HG03521 (cell line): ENCODE results near the gene DMRT1.
"Not testable (repeated sequence)": the region's sequence is repeated elsewhere in the genome, so short reads cannot be mapped to it uniquely, and the experiment has no call there.

Experiments
- ATAC-seq: cut with Tn5 transposase; IDR thresholded peaks from one replicate; pipeline ENCODE4 v1.9.1; 2021; ENCODE audit warnings: mild to moderate bottlenecking, moderate library complexity; ENCODE audit not compliant: unreplicated experiment

Gene DMRT1

DNA sequence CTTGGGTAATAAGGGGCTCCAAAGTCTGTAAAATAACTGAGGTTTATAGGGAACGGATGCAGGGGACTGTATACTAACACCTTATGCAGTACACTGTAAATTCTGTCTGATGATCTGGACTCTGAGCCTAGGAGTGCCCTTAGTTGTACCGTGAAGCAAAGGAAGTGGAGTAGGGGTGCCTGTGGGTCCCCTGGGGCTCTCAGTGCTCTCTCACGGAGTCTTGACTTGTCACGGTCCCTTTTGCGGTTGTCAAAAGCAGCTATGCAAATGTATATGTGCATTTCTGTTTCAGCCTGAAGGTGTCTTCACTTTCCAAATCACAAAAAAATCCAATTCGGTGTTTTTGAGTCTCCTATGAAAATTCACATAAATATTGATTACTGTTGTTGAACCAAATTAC is 17.8 kb downstream of the DMRT1 start:
- peak; percentile 100 for ATAC-seq

DNA sequence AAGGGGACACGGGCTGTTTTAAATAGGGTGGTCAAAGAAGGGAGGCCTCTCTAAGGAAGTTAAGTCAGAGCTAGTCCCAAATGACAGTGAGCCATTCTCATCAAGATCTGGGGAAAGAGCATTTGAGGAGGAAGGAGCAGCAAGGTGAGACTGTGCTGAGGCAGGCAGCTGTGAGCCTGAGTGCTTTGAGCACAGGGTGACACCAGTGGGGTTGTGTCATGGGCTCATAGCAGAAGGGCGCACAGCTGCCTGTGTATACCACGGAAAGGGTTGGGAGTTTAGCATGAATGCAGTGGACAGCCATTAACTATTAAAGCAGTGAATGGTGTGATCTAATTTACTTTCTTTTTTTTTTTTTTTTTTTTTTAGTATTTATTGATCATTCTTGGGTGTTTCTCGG is 19.2 kb downstream of the DMRT1 start:
- ATAC-seq: no peak

DNA sequence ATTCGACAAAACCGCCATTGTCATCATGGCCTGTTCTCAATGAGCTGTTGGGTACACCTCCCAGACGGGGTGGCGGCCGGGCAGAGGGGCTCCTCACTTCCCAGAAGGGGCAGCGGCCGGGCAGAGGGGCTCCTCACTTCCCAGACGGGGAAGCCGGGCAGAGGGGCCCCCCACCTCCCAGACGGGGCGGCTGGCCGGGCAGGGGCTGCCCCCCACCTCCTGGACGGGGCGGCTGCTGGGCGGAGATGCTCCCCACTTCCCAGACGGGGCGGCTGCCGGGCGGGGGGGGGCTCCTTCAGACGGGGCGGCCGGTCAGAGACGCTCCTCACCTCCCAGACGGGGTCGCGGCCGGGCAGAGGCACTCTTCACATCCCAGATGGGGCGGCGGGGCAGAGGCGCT is 20.0 kb downstream of the DMRT1 start:
- not testable (repeated sequence) for ATAC-seq

DNA sequence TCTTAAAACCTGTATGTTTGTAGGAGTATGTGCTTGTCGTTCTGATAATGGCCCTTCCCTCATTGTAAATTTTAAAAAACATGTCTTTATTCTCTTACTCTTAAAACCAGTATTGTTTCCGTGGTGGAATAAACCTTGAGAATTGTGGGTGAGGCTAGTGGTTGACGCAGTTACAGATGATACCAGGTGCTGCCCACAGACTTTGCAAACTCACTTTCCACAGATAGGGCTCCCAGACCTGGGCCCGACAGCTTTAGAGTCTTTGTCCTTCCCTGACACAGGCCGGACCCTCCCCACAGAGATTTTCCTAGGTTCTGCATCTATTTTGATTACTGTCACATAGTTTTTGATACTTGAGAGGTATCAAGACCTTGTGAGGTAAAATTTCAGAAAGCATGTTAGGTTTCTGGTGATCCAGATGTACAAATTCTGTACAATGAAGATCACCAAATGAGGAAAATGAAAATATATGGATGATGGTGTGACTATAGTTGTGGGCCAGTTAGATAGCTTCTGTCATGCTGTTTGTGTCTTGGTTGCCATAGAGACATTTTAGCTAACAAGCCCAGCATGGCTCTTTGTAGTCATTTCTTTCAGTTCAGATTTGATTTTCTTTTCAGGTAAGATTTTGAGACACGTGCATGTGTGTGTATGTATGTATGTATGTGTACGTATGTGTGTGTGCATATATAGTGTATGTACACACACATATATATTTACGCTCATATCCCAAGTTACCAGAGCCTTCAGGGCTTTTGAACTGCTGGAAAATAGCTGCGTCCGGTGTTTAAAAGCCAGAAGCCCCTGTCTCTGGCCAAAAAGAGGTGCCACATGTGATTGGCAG is 33.8 kb downstream of the DMRT1 start:
- ATAC-seq: no peak

DNA sequence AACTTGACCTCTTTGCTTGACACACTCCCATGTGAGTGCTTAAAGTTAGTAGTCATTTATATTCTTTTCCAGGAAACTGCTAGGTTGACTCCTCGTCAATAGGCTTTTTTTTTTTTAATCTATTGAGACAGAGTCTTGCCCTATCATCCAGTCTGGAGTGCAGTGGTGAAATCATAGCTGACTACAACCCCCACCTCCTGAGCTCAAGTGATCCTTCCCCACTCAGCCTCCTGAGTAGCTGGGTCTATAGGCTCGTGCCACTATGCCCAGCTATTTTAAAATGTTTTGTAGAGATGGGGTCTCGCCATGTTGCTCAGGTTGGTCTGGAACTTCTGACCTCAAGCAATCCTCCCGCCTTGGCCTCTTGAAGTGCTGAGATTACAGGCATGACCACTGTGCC is 34.9 kb downstream of the DMRT1 start:
- no peak for ATAC-seq

DNA sequence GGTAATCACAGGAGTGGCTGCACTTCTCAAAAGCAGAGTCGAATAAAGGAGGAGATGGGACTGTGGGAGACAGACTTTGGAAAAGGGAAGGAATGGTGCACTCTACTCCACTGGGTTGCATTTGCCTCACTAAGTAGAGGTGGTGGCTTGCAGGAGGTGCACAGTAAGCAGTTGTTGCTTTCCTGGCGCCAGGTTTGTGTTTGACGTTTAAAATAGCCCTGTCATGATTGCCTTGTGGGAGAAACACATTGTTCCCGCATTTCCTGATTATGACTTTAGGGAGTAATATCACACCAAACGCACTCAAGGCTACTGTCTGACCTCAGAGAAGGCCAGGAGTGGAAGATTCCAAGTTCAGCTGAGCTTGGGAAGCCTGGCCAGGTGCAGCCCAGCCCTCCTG is 36.7 kb downstream of the DMRT1 start:
- ATAC-seq: no peak

DNA sequence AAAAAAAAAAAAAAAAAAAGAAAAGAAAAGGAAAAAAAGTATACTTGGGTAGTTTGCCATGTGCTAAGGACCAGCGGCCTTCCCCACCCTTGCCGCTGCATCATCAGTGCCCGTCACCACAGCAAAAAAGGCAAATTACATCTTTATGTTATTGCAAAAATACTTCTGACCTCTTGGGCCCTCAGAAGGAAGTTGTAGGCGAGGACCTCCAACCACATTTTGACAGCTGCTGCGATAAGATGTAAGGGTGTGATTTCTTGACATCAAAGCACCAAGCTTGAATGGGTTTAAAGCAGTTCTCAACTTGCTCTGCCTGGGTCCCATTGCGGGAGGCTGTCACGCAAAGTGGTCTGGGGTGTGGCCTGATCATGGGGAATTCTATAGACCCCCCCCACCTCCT is 39.2 kb downstream of the DMRT1 start:
- no peak for ATAC-seq

DNA sequence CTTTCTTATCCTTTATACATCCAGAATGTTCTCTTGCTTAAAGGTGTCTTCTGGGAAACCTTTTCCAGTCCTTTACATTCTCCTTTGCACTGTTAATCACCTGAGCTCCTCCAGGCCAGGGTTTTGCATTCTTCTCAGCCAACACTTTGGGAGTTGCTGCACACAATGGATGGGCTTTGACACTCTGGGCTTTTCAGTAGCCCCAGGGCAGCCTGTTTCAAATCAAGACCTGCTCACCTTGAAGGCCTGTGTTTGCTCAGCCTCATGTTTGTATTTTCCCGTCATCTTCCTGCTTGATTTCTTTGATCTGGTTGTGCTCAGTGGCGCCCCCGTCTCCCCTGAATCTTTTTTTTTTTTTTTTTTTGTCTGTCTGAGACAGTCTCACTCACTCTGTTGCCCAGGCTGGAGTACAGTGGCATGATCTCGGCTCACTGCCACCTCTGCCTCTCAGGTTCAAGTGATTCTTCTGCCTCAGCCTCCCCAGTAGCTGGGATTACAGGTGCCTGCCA is 41.0 kb downstream of the DMRT1 start:
- ATAC-seq: no peak

DNA sequence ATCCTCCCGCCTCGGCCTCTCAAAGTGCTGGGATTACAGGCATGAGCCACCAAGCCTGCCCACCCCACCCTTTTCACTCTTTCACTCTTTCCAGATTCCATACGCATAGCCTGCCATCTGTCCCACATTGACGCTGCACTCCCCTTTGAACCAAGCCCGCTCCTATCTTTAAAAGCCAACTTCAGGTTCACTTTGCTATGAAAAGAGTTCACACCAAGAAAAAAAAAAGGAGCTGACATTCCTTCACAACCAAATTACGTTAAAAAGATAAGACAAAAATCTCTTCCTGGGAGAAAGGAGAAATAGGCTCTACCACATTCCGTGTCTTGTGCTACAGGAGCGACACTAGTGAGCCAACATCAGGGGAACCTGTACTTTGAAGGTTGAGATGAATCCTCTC is 41.5 kb downstream of the DMRT1 start:
- ATAC-seq: no peak

DNA sequence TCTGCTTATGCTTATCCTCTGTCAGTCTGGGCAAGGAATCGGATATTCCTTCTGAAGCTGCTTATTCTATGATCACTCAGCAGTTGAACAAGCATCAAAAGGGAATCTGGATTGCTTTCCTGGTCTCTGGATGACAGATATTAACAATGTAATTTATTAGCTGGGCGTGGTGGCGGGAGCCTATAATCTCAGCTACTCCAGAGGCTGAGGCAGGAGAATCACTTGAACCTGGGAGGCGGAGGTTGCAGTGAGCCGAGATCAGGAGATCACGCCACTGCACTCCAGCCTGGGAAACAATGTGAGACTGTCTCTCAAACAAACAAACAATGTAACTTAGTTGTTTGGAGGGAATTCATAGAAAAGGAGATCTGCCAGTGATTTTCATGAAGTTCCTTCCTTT is 45.4 kb downstream of the DMRT1 start:
- ATAC-seq: no peak

DNA sequence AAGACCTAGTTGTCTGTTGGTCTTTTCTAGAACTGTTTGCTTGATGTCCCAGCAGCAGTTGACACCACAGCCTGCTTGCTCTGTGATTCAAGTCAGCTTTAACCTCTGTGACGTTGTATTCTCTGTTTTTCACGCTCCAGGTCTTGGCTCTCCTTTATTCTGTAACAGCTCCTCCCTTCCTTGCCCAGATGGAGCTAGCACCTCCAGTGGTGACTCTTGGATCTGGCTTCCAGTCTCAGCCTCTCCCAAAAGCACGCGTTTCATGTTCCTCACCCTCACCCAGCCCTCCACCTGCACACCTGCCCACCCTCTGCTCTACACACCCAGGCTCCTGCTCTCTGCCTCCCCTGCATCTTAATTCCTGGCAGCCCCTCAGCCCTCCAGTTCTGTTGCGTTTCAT is 50.6 kb downstream of the DMRT1 start:
- no peak for ATAC-seq

DNA sequence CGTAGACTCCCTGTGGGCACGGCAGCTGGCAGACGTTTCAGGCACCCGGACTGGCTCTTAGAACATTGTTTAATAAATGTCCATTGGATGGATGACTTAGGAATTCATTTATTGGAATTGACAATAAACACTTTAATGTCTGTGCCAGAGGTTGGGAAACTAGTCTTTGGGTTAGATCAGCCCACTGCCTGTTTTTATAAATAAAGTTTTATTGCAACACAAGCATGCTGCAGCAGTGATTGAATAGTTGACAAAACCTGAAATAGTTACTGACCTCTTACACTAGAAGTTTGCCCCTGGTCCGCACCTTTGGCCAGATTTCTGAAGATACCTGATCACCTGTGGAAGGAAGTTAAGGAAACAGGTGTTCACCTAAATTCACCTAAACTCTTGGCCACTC is 51.6 kb downstream of the DMRT1 start:
- no peak for ATAC-seq

DNA sequence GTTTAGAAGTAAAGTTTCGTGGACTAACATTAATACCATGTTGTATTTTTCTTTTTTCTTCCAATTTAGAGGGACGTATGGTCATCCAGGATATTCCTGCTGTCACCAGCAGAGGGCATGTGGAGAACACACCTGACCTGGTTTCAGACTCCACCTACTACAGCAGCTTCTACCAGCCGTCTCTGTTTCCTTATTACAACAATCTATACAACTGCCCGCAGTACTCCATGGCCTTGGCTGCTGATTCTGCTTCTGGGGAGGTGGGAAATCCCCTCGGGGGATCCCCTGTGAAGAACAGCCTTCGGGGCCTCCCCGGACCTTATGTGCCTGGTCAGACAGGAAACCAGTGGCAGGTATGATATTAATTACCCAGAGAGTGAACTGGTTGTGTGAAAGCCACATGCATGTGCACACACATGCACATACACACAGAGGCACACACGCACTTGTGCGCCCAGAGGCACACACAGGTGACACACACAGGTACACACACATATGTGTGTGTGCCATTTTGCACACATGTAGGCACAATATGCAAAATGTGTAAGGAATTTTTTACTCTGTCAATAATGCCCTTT is 52.4 kb downstream of the DMRT1 start:
- peak; percentile 97 for ATAC-seq

DNA sequence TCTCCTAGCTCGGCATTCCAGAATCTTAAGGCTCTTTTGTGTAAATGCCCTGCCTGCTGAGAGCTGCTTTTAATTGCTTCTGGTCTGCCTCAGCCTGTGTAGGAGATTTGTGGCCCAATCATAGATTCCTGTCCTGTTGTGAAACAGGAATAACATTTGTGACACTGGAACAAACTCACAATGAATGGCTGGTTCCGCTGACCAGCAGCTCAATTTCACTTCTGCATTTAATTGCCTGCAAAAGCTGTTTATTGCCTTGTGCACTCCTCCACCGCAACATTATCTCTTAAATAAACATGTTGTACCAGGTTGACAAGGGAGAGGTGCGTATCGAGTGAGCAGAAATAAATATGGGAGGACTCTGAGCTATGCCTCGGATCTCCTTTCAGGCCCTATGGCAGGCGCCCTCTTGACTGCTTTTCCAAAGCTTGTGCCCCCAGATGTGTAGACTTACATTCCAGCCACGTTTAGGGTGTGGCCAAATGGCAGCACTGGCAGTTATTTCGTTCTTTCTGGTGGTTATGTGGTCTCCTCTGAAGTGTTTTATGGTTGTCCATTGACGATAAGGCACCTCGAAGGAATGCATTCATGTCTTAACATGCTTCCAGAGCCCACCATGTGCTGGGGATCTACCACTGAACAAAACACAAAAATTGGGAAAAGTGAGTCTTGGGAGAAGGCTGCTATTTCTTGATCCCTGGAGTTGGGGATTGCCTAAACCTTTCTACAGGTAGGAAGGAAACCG is 58.1 kb downstream of the DMRT1 start:
- ATAC-seq: no peak

DNA sequence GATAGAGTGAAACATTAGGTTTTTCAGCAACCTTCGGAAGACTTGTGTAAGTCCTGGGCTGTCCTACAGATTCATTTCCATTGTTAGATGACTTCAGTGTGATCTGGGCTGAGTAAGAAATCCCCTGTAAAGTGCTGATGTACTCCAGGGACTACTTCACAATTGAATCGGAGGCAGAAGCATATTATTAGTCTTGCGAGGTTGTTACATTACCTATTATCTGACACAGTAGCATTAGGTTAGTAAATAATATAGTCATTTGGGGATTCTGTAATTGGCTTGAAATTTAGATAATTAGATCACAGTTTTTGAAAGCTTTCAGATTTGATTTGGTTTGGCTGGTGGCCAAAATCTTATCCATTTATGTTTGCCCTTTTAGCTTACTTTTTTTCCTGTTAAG is 62.4 kb downstream of the DMRT1 start:
- ATAC-seq: no peak

DNA sequence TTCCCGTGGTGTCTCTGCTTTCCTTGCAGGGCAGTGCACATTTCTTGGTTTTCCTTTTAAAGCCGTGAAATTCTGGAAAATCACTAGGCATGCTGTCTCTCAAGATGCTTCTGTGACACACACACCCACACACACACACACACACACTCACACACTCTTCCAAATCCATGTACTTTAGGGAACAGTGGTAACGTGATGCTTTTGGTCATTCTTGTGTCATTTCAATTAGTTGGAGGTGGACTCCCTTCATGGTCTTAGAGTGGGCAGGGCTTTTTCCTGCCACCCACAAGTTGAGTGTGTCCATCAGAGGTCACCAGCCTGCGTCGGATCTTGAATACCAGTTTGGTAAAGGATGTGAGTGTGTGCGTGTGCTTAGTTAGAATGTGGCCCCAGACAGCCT is 64.4 kb downstream of the DMRT1 start:
- no peak for ATAC-seq

DNA sequence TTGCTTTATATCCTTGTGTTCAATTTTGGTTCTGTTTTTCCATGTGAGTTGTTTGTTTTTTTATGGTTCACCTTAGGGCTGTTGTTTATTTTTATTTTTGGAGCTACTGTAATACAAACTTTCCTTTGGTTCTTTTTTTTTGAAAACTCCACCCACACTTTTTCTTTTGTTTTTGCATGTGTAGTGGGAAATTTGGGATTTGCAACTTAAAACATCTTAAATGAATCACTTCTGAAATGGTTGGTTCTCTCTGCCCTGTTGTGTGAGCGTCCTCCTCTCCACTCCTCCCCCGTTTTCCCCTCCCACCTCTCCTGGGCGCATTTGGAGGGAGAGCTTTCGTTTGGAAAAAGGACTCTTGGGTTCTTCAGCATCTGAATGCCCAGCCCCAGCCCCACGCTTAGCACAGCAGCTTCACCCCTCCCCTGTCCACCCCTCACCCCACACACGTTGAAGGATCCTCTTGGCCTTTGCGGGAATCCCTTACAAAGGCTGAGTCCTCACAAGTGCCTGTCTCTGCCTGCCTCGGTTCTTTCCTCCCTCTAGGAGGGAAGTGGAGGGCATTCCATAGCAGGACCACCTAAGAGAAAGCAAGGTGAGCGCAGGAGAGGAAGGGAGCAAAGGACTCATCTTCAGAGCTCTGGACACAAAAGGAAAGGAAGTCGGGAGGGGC is 67.2 kb downstream of the DMRT1 start:
- no peak for ATAC-seq

DNA sequence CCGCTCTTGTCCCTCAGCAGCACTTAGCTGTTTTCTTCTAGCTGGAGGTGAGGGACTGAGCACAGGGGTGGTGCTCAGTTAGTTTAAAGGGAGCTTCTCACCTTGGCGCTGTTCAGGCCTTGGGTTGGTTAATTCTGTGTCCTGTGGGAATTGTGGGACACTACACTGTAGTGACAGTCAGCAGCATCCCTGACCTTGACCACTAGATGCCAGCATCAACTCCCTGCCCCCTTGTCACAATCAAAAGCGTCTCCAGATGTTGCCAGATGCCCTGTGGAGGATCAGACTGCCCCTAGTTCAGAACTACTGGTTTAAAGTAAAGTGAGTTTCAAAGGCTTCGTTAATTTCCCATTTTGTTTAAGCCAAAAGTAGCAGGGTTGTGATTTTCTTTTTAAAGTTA is 69.5 kb downstream of the DMRT1 start:
- no peak for ATAC-seq

DNA sequence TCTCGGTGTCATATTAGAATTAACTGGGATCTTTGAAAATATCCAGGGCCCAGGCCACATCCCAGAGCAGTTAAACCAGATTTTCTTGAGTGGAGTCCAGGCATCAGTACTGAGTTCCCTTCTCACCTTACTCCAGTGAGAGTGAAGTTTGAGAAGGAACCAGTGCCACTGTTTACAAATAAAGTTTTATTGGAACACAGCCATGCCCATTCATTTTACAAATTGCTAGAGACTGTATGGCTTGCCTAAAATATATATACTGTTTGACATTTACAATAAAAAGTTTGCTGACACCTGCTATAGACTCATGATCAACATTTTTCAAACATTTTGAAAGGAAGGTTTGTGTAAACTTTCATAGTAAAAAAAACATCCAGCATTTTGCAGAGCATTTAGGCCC is 71.3 kb downstream of the DMRT1 start:
- no peak for ATAC-seq

DNA sequence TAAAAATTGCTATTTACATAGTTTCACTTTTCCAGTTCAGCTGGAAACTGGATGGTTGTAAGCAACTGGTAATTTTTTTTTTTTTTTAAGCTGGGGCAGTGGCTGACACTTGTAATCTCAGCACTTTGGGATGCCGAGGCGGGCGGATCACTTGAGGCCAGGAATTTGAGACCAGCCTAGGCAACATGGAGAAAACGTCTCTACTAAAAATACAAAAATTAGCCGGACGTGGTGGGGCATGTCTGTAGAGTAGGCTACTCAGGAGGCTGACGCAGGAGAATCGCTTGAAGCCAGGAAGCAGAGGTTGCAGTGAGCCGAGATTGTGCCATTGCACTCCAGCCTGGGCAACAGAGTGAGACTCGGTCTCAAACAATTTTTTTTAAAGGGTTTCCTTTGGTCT is 72.0 kb downstream of the DMRT1 start:
- ATAC-seq: not testable (repeated sequence)

DNA sequence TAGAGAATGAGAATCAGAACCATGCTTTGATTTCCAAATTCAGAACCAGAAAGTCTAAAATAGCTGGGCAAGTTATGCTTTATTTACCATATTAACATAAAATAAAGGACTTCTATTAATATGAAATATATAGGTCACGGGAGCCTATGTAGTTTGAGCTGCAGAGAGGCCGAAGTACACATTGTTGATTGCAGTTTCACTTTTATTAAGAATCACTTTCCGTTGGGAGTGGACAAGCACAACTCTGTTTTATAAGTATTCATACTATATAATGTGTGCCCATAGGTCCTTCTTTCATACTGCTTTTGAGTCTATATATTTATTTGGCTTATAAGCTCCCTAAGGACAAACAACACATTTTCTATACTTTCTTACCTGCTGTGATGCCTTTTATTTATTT is 76.2 kb downstream of the DMRT1 start:
- ATAC-seq: no peak
